GM18511 (cell line): ENCODE results near the gene PCAT6.
A peak's percentile ranks its signal among the peaks of the same experiment; 100 is the strongest.
"Not testable (repeated sequence)": the region's sequence is repeated elsewhere in the genome, so short reads cannot be mapped to it uniquely, and the experiment has no call there.

ENCODE experiments used
- ATAC-seq: cut with Tn5 transposase; IDR thresholded peaks from one replicate; pipeline ENCODE4 v1.9.1; 2021; ENCODE audit warnings: mild to moderate bottlenecking, moderate library complexity; ENCODE audit not compliant: unreplicated experiment

Gene PCAT6

GRCh38 chr1:202810615-202811295 lies at the start of gene PCAT6:
Gene PCAT6, plus strand, starts transcription at chr1:202810954.
- ATAC-seq, result peak; percentile 79

GRCh38 chr1:202762019-202762418 lies 48.7 kb upstream of the PCAT6 start:
- ATAC-seq, result no peak

DNA sequence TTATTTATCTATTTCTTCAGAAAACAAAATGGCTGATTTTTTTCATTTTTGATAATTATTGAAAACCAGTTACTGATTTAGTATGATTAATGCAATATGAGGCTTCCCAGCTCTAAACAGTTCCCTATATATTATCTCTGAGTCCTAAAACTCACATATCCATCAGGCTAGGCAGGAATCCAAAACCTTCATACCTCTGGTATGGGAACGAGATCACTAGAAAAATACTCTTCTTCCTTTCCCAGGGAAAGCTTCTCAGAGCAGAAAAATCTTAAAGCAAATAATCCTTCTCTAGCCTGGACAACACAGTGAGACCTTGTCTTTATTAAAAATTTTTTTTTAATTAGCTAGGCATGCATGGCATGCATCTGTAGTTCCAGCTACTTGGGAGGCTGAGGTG lies 45.0 kb upstream of the PCAT6 start:
- no peak for ATAC-seq

GRCh38 chr1:202770135-202770534 lies 40.6 kb upstream of the PCAT6 start:
- no peak for ATAC-seq

DNA sequence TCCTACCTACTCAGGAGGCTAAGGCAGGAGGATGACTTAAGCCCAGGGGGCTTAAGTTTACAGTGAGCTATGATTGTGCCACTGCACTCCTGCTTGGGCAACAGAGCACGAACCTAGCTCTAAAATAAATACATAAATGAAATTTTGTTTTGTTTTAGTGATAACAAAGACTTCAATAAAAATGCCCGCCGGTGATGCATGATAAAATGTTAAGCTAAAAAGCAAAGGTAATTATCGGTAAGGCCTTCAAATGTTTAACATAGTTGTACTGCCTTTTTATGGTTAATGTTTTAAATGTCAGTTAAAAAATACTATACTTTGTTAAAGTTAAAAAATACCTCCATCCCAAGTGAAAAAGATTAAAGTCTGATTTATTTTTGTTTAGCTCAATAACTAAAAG lies 29.6 kb upstream of the PCAT6 start:
- ATAC-seq, result no peak

DNA sequence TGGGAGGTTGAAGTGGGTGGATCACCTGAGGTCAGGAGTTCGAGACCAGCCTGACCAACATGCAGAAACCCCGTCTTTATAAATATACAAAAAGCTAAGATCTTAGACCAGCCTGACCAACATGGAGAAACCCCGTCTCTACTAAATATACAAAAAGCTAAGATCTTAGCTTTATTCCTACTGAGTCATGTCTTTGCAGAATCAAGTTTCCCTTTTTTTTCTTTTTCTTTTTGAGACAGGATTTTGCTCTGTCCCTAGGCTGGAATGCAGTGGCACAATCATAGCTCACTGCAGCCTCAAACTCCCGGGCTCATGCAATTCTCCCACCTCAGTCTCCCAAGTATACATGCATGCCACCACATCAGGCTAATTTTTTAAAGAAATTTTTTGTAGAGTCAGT lies 23.9 kb upstream of the PCAT6 start:
- ATAC-seq, result no peak

GRCh38 chr1:202788800-202789199 lies 22.0 kb upstream of the PCAT6 start:
- no peak for ATAC-seq

DNA sequence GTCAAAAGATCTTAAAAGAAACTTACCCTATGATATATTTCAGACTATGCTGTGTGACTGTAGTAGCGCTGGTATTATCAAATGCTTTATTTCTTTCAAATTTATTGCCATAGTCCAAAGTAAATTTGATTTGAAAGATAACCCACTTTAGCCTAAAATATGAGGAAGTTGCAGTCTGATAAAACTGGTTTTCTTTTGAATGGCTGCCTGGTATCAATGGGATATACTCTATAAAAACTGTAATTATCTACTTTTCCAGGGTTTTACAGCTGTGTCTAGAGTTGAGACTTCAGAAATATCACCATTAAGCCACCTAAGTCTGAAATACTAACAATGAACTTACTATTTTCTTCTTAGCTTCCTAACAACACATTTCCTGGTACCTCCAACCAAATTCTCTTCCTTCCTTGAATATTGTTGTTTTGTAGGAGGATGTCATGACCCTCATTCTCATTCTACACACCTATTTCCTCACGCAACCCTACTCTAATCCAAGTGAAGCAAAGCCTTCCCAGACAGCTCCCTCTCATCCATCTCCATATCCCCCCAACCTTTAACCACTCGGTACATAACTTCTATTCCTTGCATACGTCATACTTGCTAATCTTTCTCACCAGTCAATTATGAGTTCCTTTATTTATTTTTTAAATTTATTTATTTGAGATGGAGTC lies 19.5 kb upstream of the PCAT6 start:
- ATAC-seq, result no peak

DNA sequence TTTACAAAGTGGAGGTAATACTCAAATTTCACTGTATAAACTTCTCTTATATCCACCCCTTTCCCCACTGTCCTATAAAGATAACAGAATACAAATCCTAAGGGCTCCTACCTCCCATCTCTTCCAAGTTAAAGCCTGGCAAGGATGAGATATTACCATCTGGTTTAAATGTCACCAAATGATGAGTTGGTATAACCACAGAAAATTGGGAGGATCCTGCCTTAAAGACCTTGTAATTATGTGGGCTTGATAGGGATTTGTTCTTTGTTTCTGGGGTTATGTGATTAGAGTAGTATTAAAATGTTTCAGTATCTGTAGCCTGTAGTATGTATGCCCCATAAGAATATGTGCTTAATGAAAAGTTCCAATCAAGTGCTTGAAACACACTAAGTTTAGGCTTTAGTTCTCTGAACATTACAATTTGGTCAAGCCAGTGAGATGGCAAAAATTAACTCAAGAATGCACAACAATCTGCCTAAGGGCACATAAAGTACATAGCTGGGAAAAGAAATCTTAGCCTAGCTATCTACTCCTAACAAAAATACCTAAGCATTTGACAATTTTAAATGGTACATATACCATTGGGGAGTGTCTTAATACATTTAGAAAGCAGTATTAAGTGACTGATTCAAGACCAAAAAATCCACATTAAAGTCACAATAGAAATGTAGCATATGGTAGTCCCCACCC lies 16.6 kb upstream of the PCAT6 start:
- ATAC-seq, result no peak

GRCh38 chr1:202794931-202795330 lies 15.8 kb upstream of the PCAT6 start:
- not testable (repeated sequence) for ATAC-seq

GRCh38 chr1:202796670-202797069 lies 14.1 kb upstream of the PCAT6 start:
- no peak for ATAC-seq

DNA sequence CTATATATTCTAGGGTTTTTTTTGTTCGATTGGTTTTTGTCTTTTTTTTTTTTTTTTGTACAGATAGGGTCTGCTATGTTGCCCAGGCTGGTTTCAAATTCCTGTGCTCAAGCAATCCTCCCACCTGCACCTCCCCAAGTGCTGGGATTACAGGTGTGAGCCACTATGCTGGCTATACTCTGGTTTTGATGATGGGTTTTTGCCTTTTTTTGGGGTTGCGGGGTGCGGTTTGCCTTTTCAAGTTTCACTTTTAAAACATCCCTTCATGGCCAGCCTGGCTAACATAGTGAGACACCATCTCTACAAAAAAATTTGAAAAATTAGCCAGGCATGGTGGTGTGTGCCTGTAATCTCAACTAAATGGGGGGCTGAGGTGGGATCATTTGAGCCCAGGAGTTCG lies 12.5 kb upstream of the PCAT6 start:
- ATAC-seq, result no peak

DNA sequence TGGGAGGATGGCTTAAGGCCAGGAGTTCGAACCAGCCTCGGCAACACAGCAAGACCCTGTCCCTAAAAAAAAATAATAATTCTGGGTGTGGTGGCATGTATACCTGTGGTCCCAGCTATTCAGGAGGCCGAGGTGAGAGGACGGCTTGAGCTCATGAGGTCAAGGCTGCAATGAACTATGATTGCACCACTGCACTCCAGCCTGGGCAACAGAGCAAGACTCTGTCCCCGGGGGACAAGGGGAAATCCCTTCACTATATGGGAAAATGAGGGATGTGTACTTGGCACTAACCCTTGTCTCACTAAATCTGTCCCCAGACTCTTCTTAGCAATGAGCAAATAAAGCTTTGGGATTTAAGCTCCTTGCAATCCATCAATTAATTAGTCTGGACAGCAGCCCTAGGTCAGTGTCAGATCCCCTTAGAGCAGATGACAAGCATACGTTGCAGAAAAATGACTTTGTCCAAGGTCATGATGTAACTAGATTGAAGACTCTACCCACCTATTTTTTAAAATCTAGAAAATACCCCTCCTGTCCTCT lies 11.9 kb upstream of the PCAT6 start:
- no peak for ATAC-seq

- ATAC-seq, result no peak
These were observed 10.0 kb upstream of the PCAT6 start for GRCh38 chr1:202800742-202801141.

DNA sequence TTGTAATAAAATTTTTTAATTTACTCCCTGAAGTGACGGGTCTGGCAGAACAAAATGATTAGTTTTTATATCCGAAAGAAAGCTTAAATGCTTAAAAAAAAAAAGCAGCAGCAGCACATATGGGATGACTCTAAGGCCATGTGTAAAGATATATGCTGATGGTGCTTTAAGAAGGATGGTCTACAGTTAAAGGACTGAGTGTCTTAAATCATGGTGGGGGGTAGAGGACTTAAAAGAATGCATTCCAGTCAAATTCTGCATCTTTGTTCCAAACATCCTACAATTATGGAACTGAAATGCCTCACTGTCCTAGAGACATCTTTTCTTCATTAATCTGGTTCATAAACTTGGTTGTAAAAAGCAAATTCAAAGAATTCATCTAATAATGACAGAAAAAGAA lies 9.6 kb upstream of the PCAT6 start:
- ATAC-seq, result no peak

- ATAC-seq, result no peak
These were observed 8.7 kb upstream of the PCAT6 start for GRCh38 chr1:202802034-202802433.

- ATAC-seq, result no peak
These were observed 7.5 kb upstream of the PCAT6 start for GRCh38 chr1:202802998-202803932.

- no peak for ATAC-seq
These were observed 6.6 kb upstream of the PCAT6 start for GRCh38 chr1:202804126-202804525.

DNA sequence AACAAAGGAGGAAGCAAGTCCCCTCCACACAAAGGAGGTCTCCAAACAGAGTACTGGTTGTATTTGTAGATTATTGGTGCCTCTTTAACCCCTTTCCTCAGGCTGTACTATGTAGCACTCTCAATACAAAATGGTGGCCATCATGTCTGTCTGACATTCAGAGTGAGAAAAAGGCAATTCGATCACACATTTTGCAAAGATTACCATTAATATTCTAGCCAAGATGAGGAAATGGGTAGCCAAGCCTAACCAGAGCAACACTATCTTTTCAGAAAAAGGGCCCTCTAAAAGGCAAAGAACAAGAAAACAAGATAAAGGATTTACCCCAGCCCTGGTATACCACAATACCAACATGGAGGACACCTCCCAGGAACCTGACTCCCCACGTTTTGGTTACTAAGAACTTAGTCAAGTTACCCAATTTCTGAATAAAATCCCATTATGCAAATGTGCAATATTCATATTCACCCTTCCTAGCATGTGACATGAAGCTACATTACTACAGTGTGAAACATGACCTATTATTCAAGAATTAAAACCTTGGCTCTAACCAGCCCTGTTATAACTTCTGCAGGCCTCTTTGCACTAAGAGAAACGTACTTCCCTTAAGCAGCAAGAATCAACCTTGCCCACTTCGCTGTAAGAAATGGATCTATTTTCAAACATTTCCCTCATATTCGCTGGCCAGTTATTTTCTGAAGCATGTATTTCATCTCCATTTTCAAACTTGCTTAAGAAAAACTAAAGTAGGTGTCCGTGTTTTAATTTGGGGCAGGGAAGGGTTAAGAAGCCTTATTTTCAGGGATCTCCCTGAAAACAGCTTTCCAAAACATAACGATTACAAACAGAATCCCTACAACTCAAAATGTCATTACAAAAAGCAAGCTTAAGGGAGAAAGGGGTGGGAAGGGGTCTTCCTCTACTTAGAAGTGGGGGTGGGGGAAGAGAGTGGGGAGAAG lies 4.6 kb upstream of the PCAT6 start:
- ATAC-seq, result no peak
